ENCODE data around the gene TMEM165.

TMEM165 gene

GRCh38 chr4:55437823-55438222 is 42.1 kb downstream of the TMEM165 start:
- H3K36me3 ChIP-seq (ENCODE audit: control insufficient read depth, insufficient read depth, low read length): peaks cover 68% of the 10 kb centered on the region
- peak overlapping the region; percentile 18 for H3K27ac ChIP-seq (ENCODE audit: low read depth, low read length)
- H3K9me3 ChIP-seq (ENCODE audit: control insufficient read depth, insufficient read depth, low read length): no peaks in the 10 kb centered on the region

GRCh38 chr4:55438314-55438713 is 42.6 kb downstream of the TMEM165 start:
- Histone ChIP-seq H3K27me3 (ENCODE audit: control insufficient read depth, insufficient read depth, low read length) (no peaks in the 10 kb centered on the region), H3K4me1 (ENCODE audit: control insufficient read depth, insufficient read depth, low read length) (peaks cover 14% of the 10 kb centered on the region), H3K9ac (ENCODE audit: low read depth, low read length) (no peak overlapping the region), H3K9me3 (ENCODE audit: control insufficient read depth, insufficient read depth, low read length) (no peaks in the 10 kb centered on the region), H3K4me3 (ENCODE audit: low read depth, low read length) (no peak overlapping the region), H3K27ac (ENCODE audit: low read depth, low read length) (peak overlapping the region; percentile 18), H3K36me3 (ENCODE audit: control insufficient read depth, insufficient read depth, low read length) (peaks cover 69% of the 10 kb centered on the region)

More at GRCh38 chr4:55437823-55438222, 42.1 kb downstream of the TMEM165 start:
- H3K27me3 ChIP-seq (ENCODE audit: control insufficient read depth, insufficient read depth, low read length): no peaks in the 10 kb centered on the region
- H3K4me1 ChIP-seq (ENCODE audit: control insufficient read depth, insufficient read depth, low read length): peaks cover 19% of the 10 kb centered on the region
- H3K4me3 ChIP-seq (ENCODE audit: low read depth, low read length): no peak overlapping the region
- H3K9ac ChIP-seq (ENCODE audit: low read depth, low read length): no peak overlapping the region

GRCh38 chr4:55439023-55439422 is 43.3 kb downstream of the TMEM165 start:
- peaks cover 69% of the 10 kb centered on the region for H3K36me3 ChIP-seq (ENCODE audit: control insufficient read depth, insufficient read depth, low read length)
- peaks cover 7% of the 10 kb centered on the region for H3K4me1 ChIP-seq (ENCODE audit: control insufficient read depth, insufficient read depth, low read length)
- no peaks in the 10 kb centered on the region for H3K27me3 ChIP-seq (ENCODE audit: control insufficient read depth, insufficient read depth, low read length)
- H3K9me3 ChIP-seq (ENCODE audit: control insufficient read depth, insufficient read depth, low read length): no peaks in the 10 kb centered on the region
- H3K9ac ChIP-seq (ENCODE audit: low read depth, low read length): no peak overlapping the region
- H3K27ac ChIP-seq (ENCODE audit: low read depth, low read length): no peak overlapping the region
- no peak overlapping the region for H3K4me3 ChIP-seq (ENCODE audit: low read depth, low read length)

GRCh38 chr4:55440786-55441185 is 45.0 kb downstream of the TMEM165 start:
- no peaks in the 10 kb centered on the region for H3K9me3 ChIP-seq (ENCODE audit: control insufficient read depth, insufficient read depth, low read length)
- H3K9ac ChIP-seq (ENCODE audit: low read depth, low read length): no peak overlapping the region
- peaks cover 6% of the 10 kb centered on the region for H3K4me1 ChIP-seq (ENCODE audit: control insufficient read depth, insufficient read depth, low read length)
- H3K27ac ChIP-seq (ENCODE audit: low read depth, low read length): no peak overlapping the region
- peaks cover 68% of the 10 kb centered on the region for H3K36me3 ChIP-seq (ENCODE audit: control insufficient read depth, insufficient read depth, low read length)
- H3K4me3 ChIP-seq (ENCODE audit: low read depth, low read length): no peak overlapping the region
- H3K27me3 ChIP-seq (ENCODE audit: control insufficient read depth, insufficient read depth, low read length): no peaks in the 10 kb centered on the region

GRCh38 chr4:55442541-55442940 is 46.8 kb downstream of the TMEM165 start:
- Histone ChIP-seq H3K4me1 (ENCODE audit: control insufficient read depth, insufficient read depth, low read length) (peaks cover 6% of the 10 kb centered on the region), H3K4me3 (ENCODE audit: low read depth, low read length) (no peak overlapping the region), H3K27ac (ENCODE audit: low read depth, low read length) (no peak overlapping the region), H3K9ac (ENCODE audit: low read depth, low read length) (no peak overlapping the region), H3K36me3 (ENCODE audit: control insufficient read depth, insufficient read depth, low read length) (peaks cover 72% of the 10 kb centered on the region), H3K9me3 (ENCODE audit: control insufficient read depth, insufficient read depth, low read length) (no peaks in the 10 kb centered on the region), H3K27me3 (ENCODE audit: control insufficient read depth, insufficient read depth, low read length) (no peaks in the 10 kb centered on the region)

GRCh38 chr4:55444827-55445226 is 49.1 kb downstream of the TMEM165 start:
- Histone ChIP-seq H3K27me3 (ENCODE audit: control insufficient read depth, insufficient read depth, low read length) (no peaks in the 10 kb centered on the region), H3K36me3 (ENCODE audit: control insufficient read depth, insufficient read depth, low read length) (peaks cover 84% of the 10 kb centered on the region), H3K4me3 (ENCODE audit: low read depth, low read length) (no peak overlapping the region)

GRCh38 chr4:55445921-55446577 is 50.3 kb downstream of the TMEM165 start:
- Histone ChIP-seq H3K9ac (ENCODE audit: low read depth, low read length) (no peak overlapping the region), H3K27ac (ENCODE audit: low read depth, low read length) (no peak overlapping the region), H3K9me3 (ENCODE audit: control insufficient read depth, insufficient read depth, low read length) (no peaks in the 10 kb centered on the region), H3K4me1 (ENCODE audit: control insufficient read depth, insufficient read depth, low read length) (no peaks in the 10 kb centered on the region), H3K4me3 (ENCODE audit: low read depth, low read length) (no peak overlapping the region), H3K36me3 (ENCODE audit: control insufficient read depth, insufficient read depth, low read length) (peaks cover 84% of the 10 kb centered on the region), H3K27me3 (ENCODE audit: control insufficient read depth, insufficient read depth, low read length) (no peaks in the 10 kb centered on the region)

More at GRCh38 chr4:55444827-55445226, 49.1 kb downstream of the TMEM165 start:
- Histone ChIP-seq H3K9me3 (ENCODE audit: control insufficient read depth, insufficient read depth, low read length) (no peaks in the 10 kb centered on the region), H3K27ac (ENCODE audit: low read depth, low read length) (no peak overlapping the region), H3K4me1 (ENCODE audit: control insufficient read depth, insufficient read depth, low read length) (no peaks in the 10 kb centered on the region), H3K9ac (ENCODE audit: low read depth, low read length) (no peak overlapping the region)

GRCh38 chr4:55446578-55446922 is 50.8 kb downstream of the TMEM165 start:
- H3K27me3 ChIP-seq (ENCODE audit: control insufficient read depth, insufficient read depth, low read length): no peaks in the 10 kb centered on the region
- no peaks in the 10 kb centered on the region for H3K9me3 ChIP-seq (ENCODE audit: control insufficient read depth, insufficient read depth, low read length)
- H3K9ac ChIP-seq (ENCODE audit: low read depth, low read length): no peak overlapping the region
- peaks cover 83% of the 10 kb centered on the region for H3K36me3 ChIP-seq (ENCODE audit: control insufficient read depth, insufficient read depth, low read length)
- H3K27ac ChIP-seq (ENCODE audit: low read depth, low read length): no peak overlapping the region
- H3K4me1 ChIP-seq (ENCODE audit: control insufficient read depth, insufficient read depth, low read length): no peaks in the 10 kb centered on the region
- H3K4me3 ChIP-seq (ENCODE audit: low read depth, low read length): no peak overlapping the region

GRCh38 chr4:55447108-55447708 is 51.5 kb downstream of the TMEM165 start:
- Histone ChIP-seq H3K36me3 (ENCODE audit: control insufficient read depth, insufficient read depth, low read length) (peaks cover 86% of the 10 kb centered on the region), H3K4me1 (ENCODE audit: control insufficient read depth, insufficient read depth, low read length) (no peaks in the 10 kb centered on the region), H3K27ac (ENCODE audit: low read depth, low read length) (no peak overlapping the region), H3K4me3 (ENCODE audit: low read depth, low read length) (no peak overlapping the region), H3K9ac (ENCODE audit: low read depth, low read length) (no peak overlapping the region), H3K9me3 (ENCODE audit: control insufficient read depth, insufficient read depth, low read length) (no peaks in the 10 kb centered on the region), H3K27me3 (ENCODE audit: control insufficient read depth, insufficient read depth, low read length) (no peaks in the 10 kb centered on the region)

GRCh38 chr4:55447831-55448230 is 52.1 kb downstream of the TMEM165 start:
- H3K27ac ChIP-seq (ENCODE audit: low read depth, low read length): no peak overlapping the region
- H3K27me3 ChIP-seq (ENCODE audit: control insufficient read depth, insufficient read depth, low read length): no peaks in the 10 kb centered on the region
- peaks cover 86% of the 10 kb centered on the region for H3K36me3 ChIP-seq (ENCODE audit: control insufficient read depth, insufficient read depth, low read length)
- H3K4me3 ChIP-seq (ENCODE audit: low read depth, low read length): no peak overlapping the region
- H3K9ac ChIP-seq (ENCODE audit: low read depth, low read length): no peak overlapping the region
- no peaks in the 10 kb centered on the region for H3K9me3 ChIP-seq (ENCODE audit: control insufficient read depth, insufficient read depth, low read length)
- H3K4me1 ChIP-seq (ENCODE audit: control insufficient read depth, insufficient read depth, low read length): no peaks in the 10 kb centered on the region

GRCh38 chr4:55450566-55450965 is 54.8 kb downstream of the TMEM165 start:
- H3K36me3 ChIP-seq (ENCODE audit: control insufficient read depth, insufficient read depth, low read length): peaks cover 80% of the 10 kb centered on the region
- H3K4me3 ChIP-seq (ENCODE audit: low read depth, low read length): no peak overlapping the region
- H3K9me3 ChIP-seq (ENCODE audit: control insufficient read depth, insufficient read depth, low read length): no peaks in the 10 kb centered on the region
- H3K27me3 ChIP-seq (ENCODE audit: control insufficient read depth, insufficient read depth, low read length): no peaks in the 10 kb centered on the region
- no peaks in the 10 kb centered on the region for H3K4me1 ChIP-seq (ENCODE audit: control insufficient read depth, insufficient read depth, low read length)
- no peak overlapping the region for H3K27ac ChIP-seq (ENCODE audit: low read depth, low read length)
- H3K9ac ChIP-seq (ENCODE audit: low read depth, low read length): no peak overlapping the region

All from HUES48 (cell line).